IPS DF 19.7 (cell line): ENCODE results near the gene DYNC1I2.
"Not testable (repeated sequence)": the region's sequence is repeated elsewhere in the genome, so short reads cannot be mapped to it uniquely, and the experiment has no call there.

Experiments
- DNase-seq: peaks from one replicate; pipeline ENCODE4 v3.0.0-alpha.2; 2013; ENCODE audit warnings: low read depth, low spot score

DYNC1I2 gene

GRCh38 chr2:171712051-171712450 is 24.8 kb downstream of the DYNC1I2 start:
- DNase-seq, result no peak

GRCh38 chr2:171718720-171719119 is 31.5 kb downstream of the DYNC1I2 start:
- no peak for DNase-seq

- DNase-seq, result no peak
Measured at GRCh38 chr2:171719660-171720059, 32.4 kb downstream of the DYNC1I2 start.

- peak; percentile 5 for DNase-seq
Measured at GRCh38 chr2:171723716-171724683, 36.7 kb downstream of the DYNC1I2 start.

GRCh38 chr2:171726847-171727450 is 39.7 kb downstream of the DYNC1I2 start:
- DNase-seq, result no peak

- no peak for DNase-seq
Measured at GRCh38 chr2:171728989-171729951, 42.0 kb downstream of the DYNC1I2 start.

GRCh38 chr2:171729952-171730317 is 42.7 kb downstream of the DYNC1I2 start:
- DNase-seq, result no peak

GRCh38 chr2:171735991-171736710 is 48.9 kb downstream of the DYNC1I2 start:
- DNase-seq, result no peak

- DNase-seq, result no peak
Measured at GRCh38 chr2:171741189-171741588, 53.9 kb downstream of the DYNC1I2 start.

- no peak for DNase-seq
Measured at GRCh38 chr2:171742760-171743159, 55.5 kb downstream of the DYNC1I2 start.

GRCh38 chr2:171745141-171745540 is 57.9 kb downstream of the DYNC1I2 start:
- no peak for DNase-seq

GRCh38 chr2:171745806-171746205 is 58.5 kb downstream of the DYNC1I2 start:
- DNase-seq, result no peak

- no peak for DNase-seq
Measured at GRCh38 chr2:171747371-171747770, 60.1 kb downstream of the DYNC1I2 start.

GRCh38 chr2:171754254-171754939 is 67.1 kb downstream of the DYNC1I2 start:
- no peak for DNase-seq

GRCh38 chr2:171758762-171759161 is 71.5 kb downstream of the DYNC1I2 start:
- DNase-seq, result not testable (repeated sequence)

- not testable (repeated sequence) for DNase-seq
Measured at GRCh38 chr2:171761176-171761575, 73.9 kb downstream of the DYNC1I2 start.

GRCh38 chr2:171762879-171763573 is 75.8 kb downstream of the DYNC1I2 start:
- no peak for DNase-seq

- no peak for DNase-seq
Measured at GRCh38 chr2:171763602-171764001, 76.3 kb downstream of the DYNC1I2 start.

GRCh38 chr2:171771463-171771862 is 84.2 kb downstream of the DYNC1I2 start:
- no peak for DNase-seq

GRCh38 chr2:171772373-171772772 is 85.1 kb downstream of the DYNC1I2 start:
- DNase-seq, result no peak
